Left lung (tissue), 10 donors: ENCODE measurements around the gene MMS19. TPM values are rescaled to one million over a fixed set of nuclear protein-coding genes. Genes with fewer than 3 reads are reported as not detected.
A peak's percentile ranks its signal among the peaks of the same experiment; 100 is the strongest.

Source experiments
- ATAC-seq: fragments of 200-7000 bp; cut with Tn5 transposase; one replicate; pipeline ENCODE4 v1.9.1; 2020; ENCODE audit warnings: moderate library complexity
- DNase-seq, 4 donors: peaks; one replicate each; pipeline ENCODE4 v3.0.0-alpha.2; 2013 to 2020
- H3K27ac ChIP-seq, 2 donors: fragments of 200-600 bp; sonication (generic) in 1 of 2; one replicate each; pipeline versions ENCODE4 v1.5.0 to v1.8.0; 2020 to 2021
- H3K27me3 ChIP-seq, 2 donors: fragments of 200-600 bp; sonication (generic) in 1 of 2; one replicate each; pipeline versions ENCODE4 v1.5.0 to v1.8.0; 2020 to 2021
- H3K36me3 ChIP-seq, 2 donors: fragments of 200-600 bp; sonication (generic) in 1 of 2; one replicate each; pipeline versions ENCODE4 v1.5.0 to v1.8.0; 2020 to 2021
- H3K4me1 ChIP-seq, 2 donors: fragments of 200-600 bp; one replicate each; pipeline ENCODE4 v1.8.0; 2021
- H3K4me3 ChIP-seq, 2 donors: fragments of 200-600 bp; sonication (generic) in 1 of 2; one replicate each; pipeline versions ENCODE4 v1.5.0 to v1.8.0; 2020 to 2021; ENCODE audit warnings: mild to moderate bottlenecking in 1 of 2
- H3K9me3 ChIP-seq, 2 donors: fragments of 200-600 bp; sonication (generic) in 1 of 2; one replicate each; pipeline versions ENCODE4 v1.5.0 to v1.8.0; 2020 to 2021
- intact Hi-C, 2 donors: fragments of 100-400 bp; cut with DNase I; formaldehyde crosslinking; loops; one replicate each; pipeline versions ENCODE4 v1.11.2 to v1.14.2; 2022
- polyA plus RNA-seq, 6 donors: library from polyadenylated mRNA; unstranded; fragments of 120-200 nt; gene quantifications; one replicate each; pipeline ENCODE4 v1.2.1, GENCODE V29; 2013; ENCODE audit not compliant: insufficient read length in 6 of 6
- total RNA-seq, 2 donors: library from RNA; stranded (reverse); fragmentation: NEBNext Ultra II Directional; extraction: Animal tissue kit (Norgen Biotek cat#: 25700); gene quantifications; one replicate each; pipeline ENCODE4 v1.2.1, GENCODE V29; 2021
- TF ChIP-seq, protein P1 (sequence below), 2 donors: fragments of 200-600 bp; sonication (generic) in 1 of 2; IDR thresholded peaks; one replicate each; pipeline versions ENCODE4 v1.5.0 to v1.8.0; 2021; ENCODE audit warnings: antibody characterized with exemption in 2 of 2
- donor health status: DM: no; HTN: yes; CAD: no.
- donor health status: DM: no; HTN: no; CAD: no.

Gene MMS19
- total and polyA plus RNA-seq, 8 donors: 60.1 to 113 (median 97.4) TPM

DNA sequence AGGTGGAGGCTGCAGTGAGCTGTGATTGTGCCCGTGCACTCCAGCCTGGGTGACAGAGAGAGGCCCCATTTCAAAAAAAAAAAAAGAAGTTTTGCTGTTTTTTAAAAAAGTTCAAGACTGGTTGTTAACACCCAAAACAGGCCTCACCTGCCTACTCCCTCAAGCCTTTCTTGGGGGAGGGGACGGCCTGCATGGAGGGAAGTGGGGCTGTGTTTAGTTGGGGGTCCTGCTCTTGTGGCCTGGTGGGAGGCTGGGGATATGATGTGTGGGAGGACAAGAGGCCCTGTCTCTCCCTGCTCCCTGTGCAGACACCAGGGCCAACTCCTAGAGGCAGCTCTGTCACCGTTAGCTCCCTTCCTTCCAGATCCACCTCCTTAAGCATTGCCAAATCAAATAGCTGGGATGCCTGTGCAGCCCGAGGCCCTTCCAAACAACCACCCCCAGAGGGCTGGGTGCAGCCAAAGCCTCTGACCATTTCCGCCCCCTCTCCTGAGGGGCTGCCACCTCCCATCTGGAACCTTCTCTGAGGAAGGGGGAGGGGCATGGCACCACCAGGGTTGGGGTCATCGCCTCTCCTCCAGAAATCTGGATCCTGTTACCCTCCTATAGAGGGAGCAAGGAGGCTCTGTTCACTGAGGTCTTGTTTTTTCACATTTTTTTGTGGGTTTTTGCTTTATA is 41.4 kb upstream of the MMS19 start:
- Histone ChIP-seq H3K4me1 (peaks cover 34 to 50% of the 10 kb centered on the region in 2 donors), H3K27ac (peak overlapping the region; percentile 16 to 30), H3K4me3 (no peak overlapping the region), H3K9me3 (no peaks in the 10 kb centered on the region), H3K27me3 (no peaks in the 10 kb centered on the region), H3K36me3 (no peaks in the 10 kb centered on the region)
- peak in 1 of 4 donors; percentile 41 for DNase-seq
- TF ChIP-seq, protein P1, sequence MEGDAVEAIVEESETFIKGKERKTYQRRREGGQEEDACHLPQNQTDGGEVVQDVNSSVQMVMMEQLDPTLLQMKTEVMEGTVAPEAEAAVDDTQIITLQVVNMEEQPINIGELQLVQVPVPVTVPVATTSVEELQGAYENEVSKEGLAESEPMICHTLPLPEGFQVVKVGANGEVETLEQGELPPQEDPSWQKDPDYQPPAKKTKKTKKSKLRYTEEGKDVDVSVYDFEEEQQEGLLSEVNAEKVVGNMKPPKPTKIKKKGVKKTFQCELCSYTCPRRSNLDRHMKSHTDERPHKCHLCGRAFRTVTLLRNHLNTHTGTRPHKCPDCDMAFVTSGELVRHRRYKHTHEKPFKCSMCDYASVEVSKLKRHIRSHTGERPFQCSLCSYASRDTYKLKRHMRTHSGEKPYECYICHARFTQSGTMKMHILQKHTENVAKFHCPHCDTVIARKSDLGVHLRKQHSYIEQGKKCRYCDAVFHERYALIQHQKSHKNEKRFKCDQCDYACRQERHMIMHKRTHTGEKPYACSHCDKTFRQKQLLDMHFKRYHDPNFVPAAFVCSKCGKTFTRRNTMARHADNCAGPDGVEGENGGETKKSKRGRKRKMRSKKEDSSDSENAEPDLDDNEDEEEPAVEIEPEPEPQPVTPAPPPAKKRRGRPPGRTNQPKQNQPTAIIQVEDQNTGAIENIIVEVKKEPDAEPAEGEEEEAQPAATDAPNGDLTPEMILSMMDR (IDR thresholded peaks at IDR 0.05): no peak
- no peak for ATAC-seq
- intact Hi-C loops: no loop called here

DNA sequence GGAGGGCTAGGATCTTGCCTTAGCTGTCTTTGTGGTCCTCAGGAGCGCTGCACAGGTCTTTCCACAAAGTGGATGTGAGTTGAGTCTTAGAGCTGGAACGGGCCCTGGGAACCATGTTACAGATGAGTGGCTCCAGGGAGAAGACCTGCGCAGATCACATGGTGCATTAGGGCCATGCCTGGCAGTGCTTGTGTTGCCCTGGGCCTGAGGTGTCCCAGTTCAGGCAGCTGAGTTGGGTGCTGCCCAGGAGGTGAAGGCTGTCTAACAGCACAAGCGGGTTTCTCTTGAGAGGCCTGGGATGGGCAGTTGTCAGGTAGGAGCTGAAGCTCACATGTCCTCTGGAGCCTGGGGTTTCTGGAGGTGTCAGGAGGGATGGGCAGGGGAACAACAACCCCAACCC is 40.6 kb upstream of the MMS19 start:
- no peak for ATAC-seq
- H3K27me3 ChIP-seq: no peaks in the 10 kb centered on the region
- DNase-seq: no peak
- no peaks in the 10 kb centered on the region for H3K9me3 ChIP-seq
- H3K27ac ChIP-seq: peak overlapping the region in 1 of 2 donors; percentile 15
- H3K4me3 ChIP-seq: no peak overlapping the region
- no peaks in the 10 kb centered on the region for H3K36me3 ChIP-seq
- intact Hi-C loops: no loop called here
- TF ChIP-seq, protein P1 (IDR thresholded peaks at IDR 0.05): no peak
- H3K4me1 ChIP-seq: peaks cover 28 to 42% of the 10 kb centered on the region in 2 donors

GRCh38 chr10:97538411-97538810 is 40.2 kb upstream of the MMS19 start:
- Histone ChIP-seq H3K27me3 (no peaks in the 10 kb centered on the region), H3K27ac (peak overlapping the region in 1 of 2 donors; percentile 15), H3K36me3 (no peaks in the 10 kb centered on the region), H3K9me3 (no peaks in the 10 kb centered on the region), H3K4me1 (peaks cover 23 to 38% of the 10 kb centered on the region in 2 donors), H3K4me3 (no peak overlapping the region)
- TF ChIP-seq, protein P1 (IDR thresholded peaks at IDR 0.05): no peak
- intact Hi-C loops: no loop called here
- no peak for ATAC-seq
- DNase-seq: no peak

GRCh38 chr10:97537186-97537869 is 39.1 kb upstream of the MMS19 start:
- ATAC-seq: no peak
- Histone ChIP-seq H3K4me1 (peaks cover 14 to 27% of the 10 kb centered on the region in 2 donors), H3K4me3 (no peak overlapping the region), H3K36me3 (no peaks in the 10 kb centered on the region), H3K9me3 (no peaks in the 10 kb centered on the region), H3K27ac (no peak overlapping the region), H3K27me3 (no peaks in the 10 kb centered on the region)
- TF ChIP-seq, protein P1 (IDR thresholded peaks at IDR 0.05): no peak
- intact Hi-C loops: no loop called here
- no peak for DNase-seq

GRCh38 chr10:97534746-97535367 is 36.6 kb upstream of the MMS19 start:
- Histone ChIP-seq H3K27me3 (no peaks in the 10 kb centered on the region), H3K4me1 (peaks cover 2 to 3% of the 10 kb centered on the region in 2 donors), H3K4me3 (no peak overlapping the region), H3K9me3 (no peaks in the 10 kb centered on the region), H3K27ac (no peak overlapping the region), H3K36me3 (no peaks in the 10 kb centered on the region)
- peak; percentile 45 for ATAC-seq
- TF ChIP-seq, protein P1 (IDR thresholded peaks at IDR 0.05): peak; percentile 22 to 52
- intact Hi-C loops: no loop called here
- DNase-seq: no peak
